ENCODE data around the gene YIPF2.
"Not testable (repeated sequence)": the region's sequence is repeated elsewhere in the genome, so short reads cannot be mapped to it uniquely, and the experiment has no call there.

The YIPF2 gene

GRCh38 chr19:10908380-10908960 lies 20.0 kb downstream of the YIPF2 start:
- DNase-seq = no peak

GRCh38 chr19:10907925-10908324 lies 20.5 kb downstream of the YIPF2 start:
- no peak for DNase-seq

- DNase-seq = no peak
These were observed 29.2 kb downstream of the YIPF2 start for GRCh38 chr19:10899151-10899653.

GRCh38 chr19:10898633-10899032 lies 29.8 kb downstream of the YIPF2 start:
- DNase-seq = no peak

GRCh38 chr19:10896851-10897526 lies 31.4 kb downstream of the YIPF2 start:
- DNase-seq = no peak

- no peak for DNase-seq
These were observed 32.5 kb downstream of the YIPF2 start for GRCh38 chr19:10895920-10896319.

GRCh38 chr19:10895363-10895762 lies 33.1 kb downstream of the YIPF2 start:
- DNase-seq = no peak

- no peak for DNase-seq
These were observed 33.6 kb downstream of the YIPF2 start for GRCh38 chr19:10894911-10895213.

GRCh38 chr19:10892256-10892655 lies 36.2 kb downstream of the YIPF2 start:
- no peak for DNase-seq

- DNase-seq = no peak
These were observed 36.9 kb downstream of the YIPF2 start for GRCh38 chr19:10891405-10892086.

GRCh38 chr19:10889880-10890279 lies 38.6 kb downstream of the YIPF2 start:
- no peak for DNase-seq

GRCh38 chr19:10888421-10888866 lies 40.0 kb downstream of the YIPF2 start:
- no peak for DNase-seq

GRCh38 chr19:10887616-10888367 lies 40.6 kb downstream of the YIPF2 start:
- DNase-seq = no peak

- DNase-seq = no peak
These were observed 43.0 kb downstream of the YIPF2 start for GRCh38 chr19:10885201-10886169.

- DNase-seq = no peak
These were observed 44.2 kb downstream of the YIPF2 start for GRCh38 chr19:10884274-10884673.

- no peak for DNase-seq
These were observed 46.4 kb downstream of the YIPF2 start for GRCh38 chr19:10882108-10882457.

- no peak for DNase-seq
These were observed 46.9 kb downstream of the YIPF2 start for GRCh38 chr19:10881403-10882107.

- no peak for DNase-seq
These were observed 50.2 kb downstream of the YIPF2 start for GRCh38 chr19:10878253-10878652.

- not testable (repeated sequence) for DNase-seq
These were observed 50.8 kb downstream of the YIPF2 start for GRCh38 chr19:10877608-10878007.

GRCh38 chr19:10876459-10877240 lies 51.8 kb downstream of the YIPF2 start:
- no peak for DNase-seq

GRCh38 chr19:10874024-10874423 lies 54.4 kb downstream of the YIPF2 start:
- DNase-seq = no peak
